Neural progenitor cell (in vitro differentiated cells): ENCODE data around the gene MGMT. TPM values are rescaled to one million over a fixed set of nuclear protein-coding genes. Genes with fewer than 3 reads are reported as not detected.

ENCODE experiments used
- DNase-seq: peaks from one replicate; pipeline ENCODE4 v3.0.0-alpha.2; 2016; ENCODE audit warnings: low spot score
- H2AFZ ChIP-seq: fragments of 200-600 bp; sonication (generic); replicated peaks from 2 replicates; pipeline ENCODE4 v1.6.1; 2016; ENCODE audit warnings: antibody characterized with exemption
- H3F3A ChIP-seq: fragments of 200-600 bp; sonication (generic); 2 replicates; pipeline ENCODE4 v1.6.1; 2016; ENCODE audit warnings: antibody characterized with exemption, low read depth
- H3K27ac ChIP-seq: fragments of 200-600 bp; sonication (generic); 2 replicates; pipeline ENCODE4 v1.5.1; 2016; ENCODE audit warnings: mild to moderate bottlenecking
- H3K27me3 ChIP-seq: fragments of 200-600 bp; sonication (generic); 2 replicates; pipeline ENCODE4 v1.6.1; 2016; ENCODE audit warnings: mild to moderate bottlenecking, moderate library complexity
- H3K36me3 ChIP-seq: fragments of 200-600 bp; sonication (generic); 2 replicates; pipeline ENCODE4 v1.5.1; 2016
- H3K4me1 ChIP-seq: fragments of 200-600 bp; sonication (generic); 2 replicates; pipeline ENCODE4 v1.6.1; 2016; ENCODE audit warnings: mixed run types
- H3K4me2 ChIP-seq: fragments of 200-600 bp; sonication (generic); 2 replicates; pipeline ENCODE4 v1.6.1; 2016
- H3K4me3 ChIP-seq: fragments of 200-600 bp; sonication (generic); 2 replicates; pipeline ENCODE4 v1.5.1; 2016
- H3K79me2 ChIP-seq: fragments of 200-600 bp; sonication (generic); 2 replicates; pipeline ENCODE4 v1.6.1; 2016; ENCODE audit warnings: low read depth
- H3K9ac ChIP-seq: fragments of 200-600 bp; sonication (generic); 2 replicates; pipeline ENCODE4 v1.6.1; 2016
- H3K9me3 ChIP-seq: fragments of 200-600 bp; sonication (generic); 2 replicates; pipeline ENCODE4 v1.5.1; 2016; ENCODE audit warnings: low read depth
- H4K20me1 ChIP-seq: fragments of 200-600 bp; sonication (generic); 2 replicates; pipeline ENCODE4 v1.6.1; 2016; ENCODE audit warnings: low read depth
- H3K27ac Mint-ChIP-seq: 3 replicates; pipeline ENCODE4 v1.8.0; 2021; ENCODE audit warnings: mixed read lengths
- H3K27me3 Mint-ChIP-seq: 2 replicates; pipeline ENCODE4 v1.8.0; 2022; ENCODE audit warnings: low read depth, mild to moderate bottlenecking, inconsistent platforms, moderate library complexity, mixed read lengths; ENCODE audit not compliant: insufficient read depth
- H3K36me3 Mint-ChIP-seq: 3 replicates; pipeline ENCODE4 v1.8.0; 2021; ENCODE audit warnings: mixed read lengths
- H3K4me1 Mint-ChIP-seq: 3 replicates; pipeline ENCODE4 v1.8.0; 2021; ENCODE audit warnings: mixed read lengths
- H3K4me3 Mint-ChIP-seq: 3 replicates; pipeline ENCODE4 v1.8.0; 2021; ENCODE audit warnings: mild to moderate bottlenecking, moderate library complexity, mixed read lengths
- H3K9me3 Mint-ChIP-seq: 3 replicates; pipeline ENCODE4 v1.8.0; 2020; ENCODE audit warnings: mixed read lengths
- EZH2 ChIP-seq: fragments of 200-600 bp; sonication (generic); IDR thresholded peaks from 2 replicates; pipeline ENCODE4 v1.6.1; 2017; ENCODE audit warnings: antibody characterized with exemption, mild to moderate bottlenecking, moderate library complexity
- EZH2phosphoT487 ChIP-seq: fragments of 200-600 bp; sonication (generic); IDR thresholded peaks from 2 replicates; pipeline ENCODE4 v1.6.1; 2017; ENCODE audit warnings: antibody characterized with exemption
- total RNA-seq: library from RNA; depleted of rRNA; stranded (reverse); fragments of >200 nt; gene quantifications from 2 replicates; pipeline ENCODE4 v1.2.3, GENCODE V29; 2015; ENCODE audit warnings: low replicate concordance
- TF ChIP-seq, protein P1 (sequence below): fragments of 200-600 bp; sonication (generic); IDR thresholded peaks from 2 replicates; pipeline ENCODE4 v1.5.1; 2017; ENCODE audit warnings: antibody characterized with exemption, mild to moderate bottlenecking

The MGMT gene
- total RNA-seq, 1 donor from 2014 or later: 17.5 TPM

DNA sequence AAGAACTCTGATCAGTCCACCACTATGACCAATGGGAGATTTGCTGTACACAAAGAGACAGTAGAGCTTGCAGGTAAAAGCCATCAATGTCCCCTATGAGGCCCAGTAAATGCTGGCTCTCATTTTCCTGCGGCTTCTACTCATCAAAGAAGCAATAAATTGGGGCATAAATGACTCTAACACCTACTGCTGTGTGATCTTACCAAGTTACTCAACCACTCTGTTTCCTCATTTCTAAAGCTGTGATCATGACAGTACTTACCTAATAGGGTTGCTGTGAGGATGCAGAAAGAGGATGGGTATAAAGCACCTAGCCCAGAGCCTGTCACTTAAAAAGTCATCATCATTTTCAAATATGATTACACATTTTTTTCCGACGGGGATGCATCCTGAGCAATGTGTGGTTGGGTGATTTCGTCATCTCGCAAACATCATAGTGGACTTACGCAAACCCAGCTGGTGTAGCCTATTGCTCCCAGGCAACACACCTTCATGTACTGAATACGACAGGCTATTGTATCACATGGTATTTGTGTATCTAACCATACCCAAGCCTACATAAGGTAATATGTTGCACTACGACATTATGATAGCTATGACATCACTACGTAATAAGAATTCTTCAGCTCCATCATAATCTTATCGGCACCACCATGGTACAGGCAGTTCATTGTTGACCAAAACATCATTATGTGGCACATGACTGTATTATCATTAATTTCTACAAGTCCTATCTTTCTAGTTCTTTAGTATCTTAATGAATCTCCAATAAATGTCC lies 7.1 kb upstream of the MGMT start:
- peaks cover 11% of the 10 kb centered on the region for H3K27me3 Mint-ChIP-seq
- DNase-seq: no peak
- Histone ChIP-seq H3K9me3 (no peaks in the 10 kb centered on the region), H3K9ac (no peak overlapping the region), H4K20me1 (no peaks in the 10 kb centered on the region), H3K79me2 (no peaks in the 10 kb centered on the region), H2AFZ (no peak overlapping the region), H3K27ac (no peak overlapping the region), H3K4me1 (no peaks in the 10 kb centered on the region), H3K36me3 (no peaks in the 10 kb centered on the region), H3K4me2 (no peak overlapping the region), H3K4me3 (no peak overlapping the region), H3F3A (no peaks in the 10 kb centered on the region), H3K27me3 (no peaks in the 10 kb centered on the region)
- no peaks in the 10 kb centered on the region for H3K36me3 Mint-ChIP-seq
- TF ChIP-seq, protein P1, sequence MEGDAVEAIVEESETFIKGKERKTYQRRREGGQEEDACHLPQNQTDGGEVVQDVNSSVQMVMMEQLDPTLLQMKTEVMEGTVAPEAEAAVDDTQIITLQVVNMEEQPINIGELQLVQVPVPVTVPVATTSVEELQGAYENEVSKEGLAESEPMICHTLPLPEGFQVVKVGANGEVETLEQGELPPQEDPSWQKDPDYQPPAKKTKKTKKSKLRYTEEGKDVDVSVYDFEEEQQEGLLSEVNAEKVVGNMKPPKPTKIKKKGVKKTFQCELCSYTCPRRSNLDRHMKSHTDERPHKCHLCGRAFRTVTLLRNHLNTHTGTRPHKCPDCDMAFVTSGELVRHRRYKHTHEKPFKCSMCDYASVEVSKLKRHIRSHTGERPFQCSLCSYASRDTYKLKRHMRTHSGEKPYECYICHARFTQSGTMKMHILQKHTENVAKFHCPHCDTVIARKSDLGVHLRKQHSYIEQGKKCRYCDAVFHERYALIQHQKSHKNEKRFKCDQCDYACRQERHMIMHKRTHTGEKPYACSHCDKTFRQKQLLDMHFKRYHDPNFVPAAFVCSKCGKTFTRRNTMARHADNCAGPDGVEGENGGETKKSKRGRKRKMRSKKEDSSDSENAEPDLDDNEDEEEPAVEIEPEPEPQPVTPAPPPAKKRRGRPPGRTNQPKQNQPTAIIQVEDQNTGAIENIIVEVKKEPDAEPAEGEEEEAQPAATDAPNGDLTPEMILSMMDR: no peak
- TF ChIP-seq EZH2phosphoT487 (no peak), EZH2 (no peak)
- peaks cover 9% of the 10 kb centered on the region for H3K4me1 Mint-ChIP-seq
- H3K27ac Mint-ChIP-seq: no peak overlapping the region
- H3K9me3 Mint-ChIP-seq: no peaks in the 10 kb centered on the region
- no peak overlapping the region for H3K4me3 Mint-ChIP-seq

DNA sequence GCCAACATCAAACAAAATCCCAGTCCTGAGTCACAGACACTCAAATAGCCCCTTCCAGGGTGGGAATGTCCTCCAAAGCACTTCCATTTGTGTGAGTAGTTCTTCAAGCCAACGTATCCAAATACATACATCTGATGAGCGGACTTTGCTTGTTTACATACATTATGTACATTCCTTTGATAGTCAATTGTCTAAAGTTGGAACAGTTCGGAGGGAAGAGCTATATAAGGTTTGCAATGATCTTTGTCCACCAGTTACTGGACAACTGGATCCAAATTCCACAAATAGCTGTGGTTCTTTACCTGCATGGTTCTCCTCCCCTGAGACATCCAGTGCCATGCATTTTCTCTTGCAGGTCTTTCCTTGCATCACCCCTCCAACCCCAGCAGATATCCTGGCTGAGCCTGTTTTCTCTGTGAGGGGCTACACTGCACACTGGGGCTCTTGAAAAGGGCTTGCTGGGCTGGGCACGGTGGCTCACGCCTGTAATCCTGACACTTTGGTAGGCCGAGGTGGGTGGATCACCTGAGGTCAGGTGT lies 4.7 kb upstream of the MGMT start:
- Histone ChIP-seq H2AFZ (no peak overlapping the region), H3K9me3 (no peaks in the 10 kb centered on the region), H3K9ac (no peak overlapping the region), H4K20me1 (no peaks in the 10 kb centered on the region), H3K36me3 (no peaks in the 10 kb centered on the region), H3K27ac (no peak overlapping the region), H3F3A (no peaks in the 10 kb centered on the region), H3K4me1 (peaks cover 2% of the 10 kb centered on the region), H3K4me3 (no peak overlapping the region), H3K27me3 (no peaks in the 10 kb centered on the region), H3K4me2 (no peak overlapping the region), H3K79me2 (no peaks in the 10 kb centered on the region)
- H3K36me3 Mint-ChIP-seq: no peaks in the 10 kb centered on the region
- no peak for DNase-seq
- no peak for TF ChIP-seq EZH2
- TF ChIP-seq, protein P1: no peak
- no peak for TF ChIP-seq EZH2phosphoT487
- H3K4me3 Mint-ChIP-seq: no peak overlapping the region
- H3K27ac Mint-ChIP-seq: peak overlapping the region; percentile 34
- H3K9me3 Mint-ChIP-seq: no peaks in the 10 kb centered on the region
- peaks cover 6% of the 10 kb centered on the region for H3K4me1 Mint-ChIP-seq
- H3K27me3 Mint-ChIP-seq: peaks cover 11% of the 10 kb centered on the region

DNA sequence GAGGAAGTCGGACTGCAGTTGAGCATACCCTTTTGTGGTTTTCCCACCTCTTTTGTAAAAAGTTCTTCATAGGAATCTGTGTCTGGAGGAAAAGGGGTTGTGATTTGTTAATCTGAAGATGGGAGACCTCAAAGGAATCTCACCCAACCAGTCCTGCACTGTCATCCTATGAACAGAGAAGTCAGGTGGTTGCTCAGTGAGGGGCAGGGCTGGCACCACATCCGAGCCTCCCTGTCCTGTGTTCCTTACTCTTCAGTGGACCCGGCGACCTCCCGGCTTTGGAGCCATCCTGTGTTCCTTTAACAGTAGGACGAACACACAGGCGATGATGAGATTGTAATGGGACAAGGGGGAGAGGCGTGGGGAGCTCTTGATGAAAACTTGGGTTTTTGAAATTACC lies 2.8 kb upstream of the MGMT start:
- H3K9me3 ChIP-seq: no peaks in the 10 kb centered on the region
- no peak overlapping the region for H3K4me3 ChIP-seq
- no peaks in the 10 kb centered on the region for H3K36me3 ChIP-seq
- peaks cover 7% of the 10 kb centered on the region for H3K4me1 ChIP-seq
- H3K79me2 ChIP-seq: no peaks in the 10 kb centered on the region
- H3K4me3 Mint-ChIP-seq: no peak overlapping the region
- H3K9ac ChIP-seq: no peak overlapping the region
- H3K27ac ChIP-seq: no peak overlapping the region
- DNase-seq: no peak
- no peaks in the 10 kb centered on the region for H3K27me3 ChIP-seq
- H3K9me3 Mint-ChIP-seq: no peaks in the 10 kb centered on the region
- H3K4me1 Mint-ChIP-seq: peaks cover 6% of the 10 kb centered on the region
- no peaks in the 10 kb centered on the region for H3F3A ChIP-seq
- H3K27ac Mint-ChIP-seq: no peak overlapping the region
- H3K4me2 ChIP-seq: no peak overlapping the region
- H2AFZ ChIP-seq: no peak overlapping the region
- H4K20me1 ChIP-seq: no peaks in the 10 kb centered on the region
- TF ChIP-seq, protein P1: no peak
- TF ChIP-seq EZH2phosphoT487 (no peak), EZH2 (no peak)
- H3K36me3 Mint-ChIP-seq: no peaks in the 10 kb centered on the region
- H3K27me3 Mint-ChIP-seq: peaks cover 9% of the 10 kb centered on the region
